Liver (tissue), 9 donors: ENCODE measurements around the gene ATP6V1A. TPM values are rescaled to one million over a fixed set of nuclear protein-coding genes. Genes with fewer than 3 reads are reported as not detected.

Experiments used
- DNase-seq: peaks from one replicate; pipeline ENCODE4 v3.0.0-alpha.2; 2017; ENCODE audit warnings: low spot score
- H3K27ac ChIP-seq, 2 donors: one replicate each; pipeline ENCODE4 v1.7.0; 2013; ENCODE audit warnings: inconsistent platforms in 2 of 2, low read length in 2 of 2, control low read depth in 1 of 2, low read depth in 1 of 2, mild to moderate bottlenecking in 1 of 2
- H3K27me3 ChIP-seq, 4 donors: one replicate each; pipeline versions ENCODE4 v1.6.1 to v1.7.0; 2013; ENCODE audit warnings: low read length in 3 of 4, inconsistent platforms in 1 of 4, mild to moderate bottlenecking in 1 of 4, moderate library complexity in 1 of 4; ENCODE audit not compliant: control insufficient read depth in 4 of 4, insufficient read depth in 4 of 4
- H3K36me3 ChIP-seq, 4 donors: one replicate each; pipeline versions ENCODE4 v1.6.1 to v1.7.0; 2013; ENCODE audit warnings: low read length in 3 of 4, mild to moderate bottlenecking in 3 of 4, low read depth in 1 of 4, moderate library complexity in 1 of 4; ENCODE audit not compliant: control insufficient read depth in 4 of 4, insufficient read depth in 3 of 4
- H3K4me1 ChIP-seq, 4 donors: one replicate each; pipeline versions ENCODE4 v1.6.1 to v1.7.0; 2013; ENCODE audit warnings: low read length in 3 of 4, mild to moderate bottlenecking in 3 of 4, moderate library complexity in 1 of 4; ENCODE audit not compliant: control insufficient read depth in 4 of 4, insufficient read depth in 4 of 4
- H3K4me3 ChIP-seq, 3 donors: one replicate each; pipeline versions ENCODE4 v1.6.1 to v1.7.0; 2013; ENCODE audit warnings: low read length in 3 of 3, control low read depth in 1 of 3, low read depth in 1 of 3, mild to moderate bottlenecking in 1 of 3
- H3K9ac ChIP-seq, 2 donors: one replicate each; pipeline ENCODE4 v1.7.0; 2013; ENCODE audit warnings: low read length in 2 of 2, mild to moderate bottlenecking in 2 of 2, moderate library complexity in 2 of 2, control low read depth in 1 of 2, low read depth in 1 of 2
- H3K9me3 ChIP-seq, 4 donors: one replicate each; pipeline versions ENCODE4 v1.6.1 to v1.7.0; 2013; ENCODE audit warnings: low read length in 3 of 4; ENCODE audit not compliant: control insufficient read depth in 4 of 4
- EGR1 ChIP-seq, 2 donors: IDR thresholded peaks; 2 replicates each; pipeline ENCODE4 v1.6.1; 2016 to 2018; ENCODE audit warnings: antibody characterized with exemption in 2 of 2, low read depth in 2 of 2
- FOXA2 ChIP-seq: IDR thresholded peaks from 2 replicates; pipeline ENCODE4 v1.6.1; 2016; ENCODE audit warnings: antibody characterized with exemption
- GABPA ChIP-seq, 2 donors: IDR thresholded peaks in 1 of 2; conservative IDR thresholded peaks in 1 of 2; 2 replicates each; pipeline ENCODE4 v1.6.1; 2016; ENCODE audit warnings: antibody characterized with exemption in 2 of 2, mild to moderate bottlenecking in 1 of 2, moderate library complexity in 1 of 2
- HNF4A ChIP-seq, 2 donors: conservative IDR thresholded peaks; 2 replicates each; pipeline ENCODE4 v1.6.1; 2016; ENCODE audit warnings: antibody characterized with exemption in 2 of 2, mild to moderate bottlenecking in 2 of 2
- JUND ChIP-seq, 2 donors: IDR thresholded peaks; 2 replicates each; pipeline ENCODE4 v1.6.1; 2016; ENCODE audit warnings: antibody characterized with exemption in 2 of 2
- NR2F2 ChIP-seq: IDR thresholded peaks from 2 replicates; pipeline ENCODE4 v1.6.1; 2016; ENCODE audit warnings: antibody characterized with exemption
- RAD21 ChIP-seq, 2 donors: IDR thresholded peaks; 2 replicates each; pipeline ENCODE4 v1.6.1; 2016; ENCODE audit warnings: antibody characterized with exemption in 2 of 2, mild to moderate bottlenecking in 2 of 2
- RXRA ChIP-seq, 2 donors: IDR thresholded peaks; 2 replicates each; pipeline ENCODE4 v1.6.1; 2017 to 2018; ENCODE audit warnings: antibody characterized with exemption in 2 of 2, mild to moderate bottlenecking in 1 of 2
- SP1 ChIP-seq: IDR thresholded peaks from 2 replicates; pipeline ENCODE4 v1.6.1; 2018; ENCODE audit warnings: antibody characterized with exemption, mild to moderate bottlenecking
- TAF1 ChIP-seq: conservative IDR thresholded peaks from 2 replicates; pipeline ENCODE4 v1.6.1; 2016; ENCODE audit warnings: antibody characterized with exemption, mild to moderate bottlenecking
- YY1 ChIP-seq: IDR thresholded peaks from 2 replicates; pipeline ENCODE4 v1.6.1; 2016; ENCODE audit warnings: antibody characterized with exemption, mild to moderate bottlenecking
- WGBS: extraction: QIAGEN DNeasy Blood & Tissue Kit; methylation state at CpG from one replicate; pipeline ENCODE4 v1.1.7; 2013; 5-methylcytosine and 5-hydroxymethylcytosine counted together
- polyA plus RNA-seq, 2 donors: library from polyadenylated mRNA; stranded (reverse) in 1 of 2; unstranded in 1 of 2; fragments of 200-250 nt in 1 of 2; fragments of >200 nt in 1 of 2; fragmentation: Nextera tagmentation in 1 of 2; extraction: Ambion mirVana in 1 of 2; gene quantifications; one replicate each; pipeline versions ENCODE4 v1.2.1 to v1.2.3, GENCODE V29; 2013 to 2015
- total RNA-seq, 2 donors: library from RNA; depleted of rRNA; stranded (reverse); fragments of >200 nt; gene quantifications; one replicate each; pipeline ENCODE4 v1.2.3, GENCODE V29; 2014
- TF ChIP-seq, protein P1 (sequence below): IDR thresholded peaks from 2 replicates; pipeline ENCODE4 v1.6.1; 2016; ENCODE audit warnings: antibody characterized with exemption
- TF ChIP-seq, protein P2 (sequence below): IDR thresholded peaks from 2 replicates; pipeline ENCODE4 v1.6.1; 2016; ENCODE audit warnings: antibody characterized with exemption
- TF ChIP-seq, protein P3 (sequence below): IDR thresholded peaks from 2 replicates; pipeline ENCODE4 v1.6.1; 2016; ENCODE audit warnings: antibody characterized with exemption
- TF ChIP-seq, protein P4 (sequence below): IDR thresholded peaks from 2 replicates; pipeline ENCODE4 v1.6.1; 2016; ENCODE audit warnings: antibody characterized with exemption, mild to moderate bottlenecking
- donor health status: healthy.
- donor health status: healthy.
- donor health status: healthy.
- donor health status: healthy.
- donor health status: healthy.

The ATP6V1A gene
- total and polyA plus RNA-seq, 4 donors = 15.2 to 53.2 (median 42.7) TPM

DNA sequence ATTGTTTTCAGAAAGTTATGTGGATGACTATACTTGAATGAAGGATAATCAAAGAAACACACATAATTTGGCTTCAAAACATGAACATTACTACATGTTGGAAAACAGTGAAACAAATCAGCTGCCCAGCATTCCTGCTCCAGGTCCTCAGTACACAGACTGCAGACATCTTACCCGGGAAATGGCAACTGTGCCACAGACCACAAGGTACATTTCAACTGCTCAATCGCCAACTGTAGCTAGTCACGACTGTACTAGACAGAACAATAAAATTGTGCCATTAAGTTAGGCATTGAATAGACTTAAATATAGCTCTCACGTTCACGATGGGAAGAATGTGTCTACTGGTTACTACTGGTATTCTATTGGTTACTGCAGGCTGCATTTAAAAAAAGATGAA, 5.7 kb upstream of the ATP6V1A start:
- Histone ChIP-seq H3K9ac (no peak overlapping the region), H3K36me3 (no peaks in the 10 kb centered on the region), H3K27me3 (no peaks in the 10 kb centered on the region), H3K27ac (no peak overlapping the region), H3K4me3 (no peak overlapping the region), H3K4me1 (peaks cover 19 to 58% (median 41%) of the 10 kb centered on the region in 4 donors), H3K9me3 (no peaks in the 10 kb centered on the region)
- TF ChIP-seq SP1 = no peak
- TF ChIP-seq, protein P1, sequence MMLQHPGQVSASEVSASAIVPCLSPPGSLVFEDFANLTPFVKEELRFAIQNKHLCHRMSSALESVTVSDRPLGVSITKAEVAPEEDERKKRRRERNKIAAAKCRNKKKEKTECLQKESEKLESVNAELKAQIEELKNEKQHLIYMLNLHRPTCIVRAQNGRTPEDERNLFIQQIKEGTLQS = no peak
- WGBS = 68% methylated on average over 5 of the region's 5 CpGs
- DNase-seq = no peak

DNA sequence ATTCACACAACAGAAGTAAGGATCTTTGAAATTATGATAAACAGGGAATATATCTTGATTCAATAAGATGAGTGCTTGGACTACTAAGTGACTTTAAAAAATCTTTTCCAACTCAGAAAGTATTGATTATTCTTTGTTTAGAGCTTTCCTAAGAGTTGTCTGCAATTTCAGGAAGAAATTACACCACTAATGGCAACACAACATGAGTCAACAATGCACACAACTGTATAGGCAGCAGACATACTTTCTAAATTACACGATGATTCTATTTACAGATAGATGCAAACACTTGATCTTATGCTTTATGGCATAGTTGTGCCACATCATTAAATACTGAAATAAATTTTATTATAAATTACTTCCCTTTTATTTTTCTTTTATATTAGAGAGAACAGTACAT, 5.2 kb upstream of the ATP6V1A start:
- no peak for DNase-seq
- no peak overlapping the region for H3K4me3 ChIP-seq
- H3K9me3 ChIP-seq = no peaks in the 10 kb centered on the region
- 36% methylated on average over 1 of the region's 1 CpG for WGBS
- no peaks in the 10 kb centered on the region for H3K27me3 ChIP-seq
- no peak overlapping the region for H3K9ac ChIP-seq
- H3K4me1 ChIP-seq = peaks cover 19 to 52% (median 37%) of the 10 kb centered on the region in 4 donors
- TF ChIP-seq NR2F2 = no peak
- TF ChIP-seq SP1 = no peak
- TF ChIP-seq EGR1 (IDR thresholded peaks at IDR 0.05; ENCODE audit: low read depth in 2 of 2) = no peak
- TF ChIP-seq, protein P1 = no peak
- TF ChIP-seq, protein P2, sequence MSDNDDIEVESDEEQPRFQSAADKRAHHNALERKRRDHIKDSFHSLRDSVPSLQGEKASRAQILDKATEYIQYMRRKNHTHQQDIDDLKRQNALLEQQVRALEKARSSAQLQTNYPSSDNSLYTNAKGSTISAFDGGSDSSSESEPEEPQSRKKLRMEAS = no peak
- no peak for TF ChIP-seq JUND (IDR thresholded peaks at IDR 0.05)
- TF ChIP-seq GABPA (IDR thresholded peaks at IDR 0.05 in 1 of 2, conservative IDR thresholded peaks at IDR 0.05 in 1 of 2) = no peak
- no peak for TF ChIP-seq FOXA2
- TF ChIP-seq RAD21 (IDR thresholded peaks at IDR 0.05) = no peak
- TF ChIP-seq YY1 = no peak
- no peak for TF ChIP-seq HNF4A (conservative IDR thresholded peaks at IDR 0.05)
- TF ChIP-seq, protein P3, sequence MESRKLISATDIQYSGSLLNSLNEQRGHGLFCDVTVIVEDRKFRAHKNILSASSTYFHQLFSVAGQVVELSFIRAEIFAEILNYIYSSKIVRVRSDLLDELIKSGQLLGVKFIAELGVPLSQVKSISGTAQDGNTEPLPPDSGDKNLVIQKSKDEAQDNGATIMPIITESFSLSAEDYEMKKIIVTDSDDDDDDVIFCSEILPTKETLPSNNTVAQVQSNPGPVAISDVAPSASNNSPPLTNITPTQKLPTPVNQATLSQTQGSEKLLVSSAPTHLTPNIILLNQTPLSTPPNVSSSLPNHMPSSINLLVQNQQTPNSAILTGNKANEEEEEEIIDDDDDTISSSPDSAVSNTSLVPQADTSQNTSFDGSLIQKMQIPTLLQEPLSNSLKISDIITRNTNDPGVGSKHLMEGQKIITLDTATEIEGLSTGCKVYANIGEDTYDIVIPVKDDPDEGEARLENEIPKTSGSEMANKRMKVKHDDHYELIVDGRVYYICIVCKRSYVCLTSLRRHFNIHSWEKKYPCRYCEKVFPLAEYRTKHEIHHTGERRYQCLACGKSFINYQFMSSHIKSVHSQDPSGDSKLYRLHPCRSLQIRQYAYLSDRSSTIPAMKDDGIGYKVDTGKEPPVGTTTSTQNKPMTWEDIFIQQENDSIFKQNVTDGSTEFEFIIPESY = no peak
- no peak overlapping the region for H3K27ac ChIP-seq
- H3K36me3 ChIP-seq = no peaks in the 10 kb centered on the region

DNA sequence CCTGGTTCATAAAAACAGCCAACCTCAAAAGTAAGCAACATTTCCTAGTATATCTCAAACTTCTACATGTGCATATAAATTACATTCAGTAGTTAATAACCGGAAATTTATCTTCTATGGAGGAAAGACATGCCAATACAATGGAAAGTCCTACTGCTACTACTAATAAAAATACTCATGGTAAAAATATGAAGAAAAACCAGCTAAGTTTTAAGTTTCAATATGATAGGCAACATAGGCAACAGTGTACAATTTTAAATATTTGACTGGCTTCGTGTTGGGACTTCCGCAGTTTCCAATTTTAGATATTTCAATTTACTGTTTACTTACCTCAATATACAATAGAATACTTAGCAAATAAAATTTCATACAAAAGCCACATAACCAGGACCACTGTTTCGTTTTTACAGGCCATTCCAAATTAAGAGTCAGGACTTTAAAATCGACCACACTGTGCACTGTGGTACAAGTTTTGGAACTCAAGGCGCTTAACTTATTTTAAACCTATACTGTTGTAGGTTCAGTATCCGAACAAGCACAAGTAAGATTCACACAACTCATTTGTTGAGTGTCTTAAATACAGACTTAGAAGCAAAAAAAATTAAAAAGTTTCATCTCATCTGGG, 3.7 kb upstream of the ATP6V1A start:
- TF ChIP-seq TAF1 (no peak), SP1 (no peak), RXRA (IDR thresholded peaks at IDR 0.05) (no peak)
- TF ChIP-seq, protein P4, sequence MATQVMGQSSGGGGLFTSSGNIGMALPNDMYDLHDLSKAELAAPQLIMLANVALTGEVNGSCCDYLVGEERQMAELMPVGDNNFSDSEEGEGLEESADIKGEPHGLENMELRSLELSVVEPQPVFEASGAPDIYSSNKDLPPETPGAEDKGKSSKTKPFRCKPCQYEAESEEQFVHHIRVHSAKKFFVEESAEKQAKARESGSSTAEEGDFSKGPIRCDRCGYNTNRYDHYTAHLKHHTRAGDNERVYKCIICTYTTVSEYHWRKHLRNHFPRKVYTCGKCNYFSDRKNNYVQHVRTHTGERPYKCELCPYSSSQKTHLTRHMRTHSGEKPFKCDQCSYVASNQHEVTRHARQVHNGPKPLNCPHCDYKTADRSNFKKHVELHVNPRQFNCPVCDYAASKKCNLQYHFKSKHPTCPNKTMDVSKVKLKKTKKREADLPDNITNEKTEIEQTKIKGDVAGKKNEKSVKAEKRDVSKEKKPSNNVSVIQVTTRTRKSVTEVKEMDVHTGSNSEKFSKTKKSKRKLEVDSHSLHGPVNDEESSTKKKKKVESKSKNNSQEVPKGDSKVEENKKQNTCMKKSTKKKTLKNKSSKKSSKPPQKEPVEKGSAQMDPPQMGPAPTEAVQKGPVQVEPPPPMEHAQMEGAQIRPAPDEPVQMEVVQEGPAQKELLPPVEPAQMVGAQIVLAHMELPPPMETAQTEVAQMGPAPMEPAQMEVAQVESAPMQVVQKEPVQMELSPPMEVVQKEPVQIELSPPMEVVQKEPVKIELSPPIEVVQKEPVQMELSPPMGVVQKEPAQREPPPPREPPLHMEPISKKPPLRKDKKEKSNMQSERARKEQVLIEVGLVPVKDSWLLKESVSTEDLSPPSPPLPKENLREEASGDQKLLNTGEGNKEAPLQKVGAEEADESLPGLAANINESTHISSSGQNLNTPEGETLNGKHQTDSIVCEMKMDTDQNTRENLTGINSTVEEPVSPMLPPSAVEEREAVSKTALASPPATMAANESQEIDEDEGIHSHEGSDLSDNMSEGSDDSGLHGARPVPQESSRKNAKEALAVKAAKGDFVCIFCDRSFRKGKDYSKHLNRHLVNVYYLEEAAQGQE = no peak
- no peak overlapping the region for H3K27ac ChIP-seq
- peaks cover 16 to 44% (median 30%) of the 10 kb centered on the region in 4 donors for H3K4me1 ChIP-seq
- H3K4me3 ChIP-seq = peak overlapping the region in 1 of 3 donors; percentile 22
- H3K27me3 ChIP-seq = no peaks in the 10 kb centered on the region
- DNase-seq = no peak
- peak overlapping the region in 1 of 2 donors; percentile 40 for H3K9ac ChIP-seq
- no peaks in the 10 kb centered on the region for H3K9me3 ChIP-seq
- H3K36me3 ChIP-seq = no peaks in the 10 kb centered on the region
- 55% methylated on average over 7 of the region's 7 CpGs for WGBS
